Fibroblast of skin of right biceps (primary cell): Measurements from ENCODE around the gene LPCAT1.
"Not testable (repeated sequence)": the region's sequence is repeated elsewhere in the genome, so short reads cannot be mapped to it uniquely, and the experiment has no call there.

Experiments
- DNase-seq: peaks from one replicate; pipeline ENCODE4 v3.0.0-alpha.2; 2013

Gene LPCAT1

GRCh38 chr5:1507961-1508658 is 15.7 kb downstream of the LPCAT1 start:
- DNase-seq, result no peak

GRCh38 chr5:1507457-1507856 is 16.3 kb downstream of the LPCAT1 start:
- no peak for DNase-seq

DNA sequence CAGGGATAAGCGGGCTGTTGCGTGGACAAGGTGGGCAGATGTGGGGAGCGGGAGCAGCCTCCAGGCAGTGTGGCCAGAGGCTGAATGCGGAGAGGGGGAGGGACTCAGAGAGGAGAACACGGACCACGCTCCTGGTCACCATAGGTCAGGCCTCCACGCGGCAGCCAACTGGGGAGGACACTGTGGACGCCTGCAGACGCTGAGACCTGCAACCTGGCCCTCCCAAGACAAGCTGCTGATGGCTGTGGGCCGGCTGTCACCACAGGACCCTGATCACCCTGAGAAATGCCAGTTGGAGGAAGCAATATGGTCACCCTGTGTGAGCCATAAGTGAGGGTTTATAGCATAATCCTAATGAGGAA is 16.8 kb downstream of the LPCAT1 start:
- no peak for DNase-seq

DNA sequence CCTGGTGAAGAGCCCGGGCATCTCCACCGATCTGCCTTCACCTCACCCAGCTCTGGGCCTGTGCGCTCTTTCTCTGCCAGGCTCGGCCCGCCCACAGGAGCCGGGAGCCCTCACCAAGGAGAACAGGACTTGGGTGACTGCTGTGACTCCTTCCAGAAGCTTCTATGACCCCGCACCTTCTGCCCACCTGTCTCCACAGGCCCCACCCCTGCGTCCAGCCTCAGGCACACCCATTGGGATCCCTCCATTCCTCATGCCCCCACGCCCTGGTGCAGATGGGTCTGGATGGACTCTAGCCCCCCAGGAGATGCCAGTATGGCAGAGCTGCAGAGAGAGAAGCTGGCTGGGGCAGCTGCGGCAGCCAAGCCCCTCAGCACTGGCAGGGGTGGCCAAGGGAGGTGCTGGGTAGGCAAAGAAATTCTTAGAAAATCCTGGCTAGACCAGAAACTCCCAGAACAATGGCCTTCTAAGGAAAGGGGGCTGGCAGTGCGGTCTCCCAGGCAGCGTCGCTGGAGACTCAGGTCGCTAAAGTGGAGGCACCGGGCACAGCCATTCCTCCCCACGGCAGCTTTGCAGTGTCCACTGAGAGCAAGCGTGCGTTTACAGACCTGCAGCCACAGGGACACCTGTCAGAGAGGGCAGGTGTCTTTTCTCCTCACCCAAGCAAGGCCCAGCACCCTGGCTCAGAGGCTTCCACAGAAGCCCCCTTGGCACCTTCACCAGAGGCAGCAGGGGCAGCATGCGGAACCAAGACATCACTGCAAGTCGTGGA is 17.3 kb downstream of the LPCAT1 start:
- no peak for DNase-seq

DNA sequence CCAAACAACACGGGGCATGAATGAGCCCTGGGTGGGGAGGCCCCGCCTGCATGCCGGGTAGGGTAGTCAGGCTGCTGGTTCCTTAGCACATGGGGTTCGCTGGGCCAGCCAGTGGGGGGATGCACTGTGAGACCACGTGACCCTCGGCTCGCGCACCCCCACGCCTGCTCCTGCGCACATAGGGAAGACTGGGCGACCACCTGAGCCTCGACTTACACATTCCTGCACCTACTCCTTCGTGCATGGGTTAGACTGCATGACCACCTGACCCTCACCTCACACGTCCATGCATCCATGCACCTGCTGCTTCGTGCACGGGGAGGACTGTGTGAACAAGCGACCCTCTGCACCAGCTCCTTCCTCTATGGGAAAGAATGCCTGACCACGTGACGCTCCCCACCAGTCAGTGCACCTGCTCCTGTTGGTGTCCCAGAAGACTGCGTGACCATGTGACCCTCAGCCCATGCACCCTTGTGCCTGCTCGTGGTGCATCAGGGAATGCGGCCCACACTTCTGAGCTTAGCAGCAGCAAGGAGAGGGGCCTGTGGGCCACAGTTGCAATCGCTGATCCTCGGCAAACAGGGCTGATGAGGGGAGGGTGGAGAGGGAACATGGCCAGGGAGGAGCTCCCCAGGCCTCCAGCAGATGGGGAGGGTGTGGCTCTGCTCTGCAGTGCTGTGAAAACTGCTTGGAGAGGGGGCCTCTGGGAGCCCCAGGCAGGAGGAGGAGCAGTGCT is 18.1 kb downstream of the LPCAT1 start:
- no peak for DNase-seq

GRCh38 chr5:1505089-1505488 is 18.7 kb downstream of the LPCAT1 start:
- not testable (repeated sequence) for DNase-seq

DNA sequence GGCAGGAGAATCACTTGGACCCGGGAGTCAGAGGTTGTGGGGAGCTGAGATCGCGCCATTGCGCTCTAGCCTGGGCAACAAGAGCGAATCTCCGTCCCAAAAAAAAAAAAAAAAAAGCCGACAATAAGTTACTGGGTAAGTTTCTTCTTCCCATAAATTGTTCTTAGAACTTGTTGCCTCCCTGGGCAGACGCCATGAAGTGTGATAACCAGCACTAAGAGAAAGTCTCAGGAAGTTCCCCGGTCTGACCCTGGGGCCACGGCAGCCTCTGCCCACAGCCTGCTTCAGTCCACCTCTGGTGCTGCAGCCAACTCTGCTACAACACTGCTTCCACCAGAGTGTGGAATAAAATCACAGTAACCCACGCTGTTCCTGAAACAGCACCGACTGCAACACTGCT is 19.1 kb downstream of the LPCAT1 start:
- no peak for DNase-seq

- DNase-seq, result no peak
Measured at GRCh38 chr5:1504069-1504595, 19.6 kb downstream of the LPCAT1 start.

DNA sequence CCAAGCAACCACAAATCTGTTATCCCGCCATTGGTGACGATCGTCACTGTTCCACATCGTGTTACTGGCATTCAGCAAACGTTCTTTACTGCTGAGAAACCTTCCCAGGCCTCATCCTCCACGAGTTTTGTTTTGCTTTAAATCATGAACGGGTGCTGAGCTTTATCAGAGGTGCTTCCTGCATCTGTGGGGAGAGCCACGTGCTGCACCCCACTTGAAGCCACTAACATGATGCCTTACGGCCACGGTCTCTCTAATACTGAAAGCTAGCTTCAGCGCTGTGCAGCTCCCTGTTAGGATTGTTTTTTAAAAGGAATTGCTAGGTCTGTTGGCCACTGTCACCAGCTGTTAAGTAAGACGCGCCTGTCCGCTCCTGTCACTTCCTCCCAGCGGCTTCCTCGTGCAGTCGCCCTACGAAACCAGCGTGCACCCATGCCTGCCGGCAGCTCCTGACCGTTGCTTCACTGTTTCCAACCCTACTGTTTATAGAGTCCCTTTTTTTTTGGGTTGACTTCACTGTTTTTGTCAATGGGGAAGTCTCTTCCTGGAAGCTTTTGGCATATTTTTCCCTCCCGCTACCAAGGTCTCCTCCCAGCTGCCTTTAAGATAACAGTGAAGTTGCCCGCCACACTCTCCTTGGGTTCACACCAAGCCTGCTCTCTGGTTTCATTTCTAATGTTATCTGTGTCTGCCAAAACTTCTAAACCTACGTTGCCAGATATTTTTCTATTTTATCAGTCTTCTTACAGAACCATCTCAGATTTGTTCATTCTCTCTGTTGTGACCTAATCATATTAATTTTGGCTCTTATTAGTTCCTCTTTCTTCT is 20.3 kb downstream of the LPCAT1 start:
- no peak for DNase-seq

DNA sequence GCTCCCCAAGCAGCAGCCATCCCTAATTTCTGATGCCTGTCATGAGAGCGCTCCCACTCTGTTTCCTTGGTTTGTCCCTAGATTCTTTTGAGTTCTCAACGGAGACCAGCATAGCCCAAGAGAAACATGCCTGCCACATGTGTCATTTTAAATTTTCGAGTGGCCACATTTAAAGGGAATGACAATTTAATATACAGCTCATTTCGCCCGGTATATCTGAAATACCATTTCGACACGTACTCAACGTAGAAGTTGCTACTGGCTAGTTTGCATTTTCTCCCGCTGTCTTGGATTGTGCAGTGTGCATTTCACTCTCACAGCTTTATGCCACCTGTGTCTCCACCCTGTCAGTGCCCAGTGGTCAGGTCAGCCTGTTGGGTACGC is 21.0 kb downstream of the LPCAT1 start:
- no peak for DNase-seq

DNA sequence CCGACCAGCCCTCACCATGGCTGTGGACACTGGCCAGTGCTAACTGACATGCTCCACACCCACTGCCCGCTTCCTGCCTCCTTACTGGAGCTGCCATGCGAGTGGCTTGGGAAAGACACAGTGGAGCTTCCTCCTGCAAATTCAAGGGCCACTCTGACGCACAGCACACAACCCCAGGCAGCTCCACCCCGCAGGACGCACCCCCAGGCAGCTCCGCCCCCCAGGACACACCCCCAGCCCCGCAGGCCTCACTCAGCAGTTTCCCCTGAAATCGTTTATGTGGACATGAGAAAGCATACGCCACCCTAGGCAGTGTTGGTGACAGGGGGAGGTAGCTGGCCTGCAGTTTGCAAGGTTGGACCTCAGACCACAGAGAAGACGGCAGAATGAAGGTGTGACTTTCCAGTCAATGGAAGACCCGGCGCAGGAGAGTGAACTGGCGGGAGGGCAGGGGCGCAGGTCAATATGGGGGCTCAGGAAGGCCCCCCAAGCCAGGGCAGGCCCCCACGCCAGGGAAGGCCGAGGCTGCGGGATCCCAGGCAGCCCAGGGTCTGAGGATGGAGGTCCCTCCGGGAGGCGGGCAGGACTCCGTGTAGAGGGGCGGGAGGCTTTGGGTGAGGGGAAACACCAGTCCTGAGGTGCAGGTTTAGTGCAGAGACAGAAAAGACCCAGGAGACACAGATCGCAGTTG is 21.6 kb downstream of the LPCAT1 start:
- no peak for DNase-seq

- DNase-seq, result no peak
Measured at GRCh38 chr5:1501372-1502045, 22.3 kb downstream of the LPCAT1 start.

- DNase-seq, result no peak
Measured at GRCh38 chr5:1500411-1501091, 23.2 kb downstream of the LPCAT1 start.

DNA sequence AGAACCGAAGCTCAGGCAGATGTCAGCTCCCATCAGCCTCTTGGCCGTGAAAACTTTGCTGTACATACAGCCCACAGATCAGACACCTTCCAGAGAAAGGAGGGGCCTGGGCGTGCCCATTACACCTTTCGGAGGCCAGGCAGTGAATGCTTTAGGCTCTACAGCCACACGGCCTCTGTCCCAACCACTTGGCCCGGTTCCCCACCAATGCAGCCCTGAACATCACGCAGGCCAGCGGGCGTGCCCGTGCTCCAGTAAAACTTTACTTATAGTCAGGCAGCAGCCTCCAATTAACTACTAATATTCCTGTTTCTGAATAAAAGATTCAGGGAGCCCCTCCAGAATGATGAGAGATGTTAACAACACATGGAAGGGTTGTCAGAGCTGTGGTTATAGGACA is 23.9 kb downstream of the LPCAT1 start:
- DNase-seq, result no peak

- DNase-seq, result no peak
Measured at GRCh38 chr5:1498623-1499416, 24.9 kb downstream of the LPCAT1 start.

DNA sequence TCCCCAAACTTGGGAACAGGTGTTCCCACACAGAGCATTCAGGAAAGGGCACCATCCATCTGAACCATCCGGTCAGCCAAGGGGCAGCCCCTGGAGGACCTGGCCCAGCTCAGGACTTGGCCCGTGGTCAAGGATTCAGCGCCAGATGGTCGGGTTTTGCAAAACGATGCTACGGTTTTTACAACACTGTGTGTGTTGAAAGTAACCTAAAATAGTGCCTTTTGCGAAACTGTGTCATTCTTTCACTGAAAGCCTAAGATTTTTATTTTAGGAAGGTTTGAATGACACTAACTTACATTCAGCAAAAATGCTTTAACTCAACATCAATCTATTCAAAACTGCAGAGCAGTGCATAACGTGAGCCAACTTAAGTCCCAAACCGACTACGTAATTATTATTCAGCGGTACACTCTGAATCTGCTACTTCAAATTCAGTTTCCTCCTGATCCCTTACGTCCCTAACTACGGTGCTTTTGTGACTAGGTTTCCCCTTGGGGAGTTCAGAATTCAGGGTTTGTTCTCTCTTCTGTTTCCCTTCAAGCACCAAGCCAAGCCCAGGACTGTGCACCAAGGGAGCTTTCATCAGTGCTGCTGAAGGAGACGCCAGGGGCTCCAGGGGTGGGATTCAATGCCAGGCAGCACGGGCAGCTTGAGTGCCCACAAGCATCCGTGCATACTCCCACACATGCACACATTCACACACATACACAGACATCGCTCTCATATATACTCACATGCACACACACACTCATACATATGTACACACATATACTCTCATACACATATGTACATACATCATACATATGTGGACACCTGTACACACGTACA is 25.8 kb downstream of the LPCAT1 start:
- DNase-seq, result no peak

GRCh38 chr5:1497242-1497777 is 26.4 kb downstream of the LPCAT1 start:
- no peak for DNase-seq

GRCh38 chr5:1495525-1495897 is 28.2 kb downstream of the LPCAT1 start:
- DNase-seq, result no peak
